SJSA1 (cell line): ENCODE data around the gene DTNA. TPM values are rescaled to one million over a fixed set of nuclear protein-coding genes. Genes with fewer than 3 reads are reported as not detected.

Experiments
- DNase-seq, 2 experiments: peaks; one replicate each; pipeline ENCODE4 v3.0.0-alpha.2; 2015 to 2020; ENCODE audit warnings: low spot score in 2 of 2, low read depth in 1 of 2
- H3K27ac ChIP-seq: fragments of 250-450 bp; sonication (Bioruptor Pico); 2 replicates; pipeline ENCODE4 v1.5.1; 2020; ENCODE audit warnings: mild to moderate bottlenecking, moderate library complexity
- H3K27me3 ChIP-seq: fragments of 250-450 bp; sonication (Bioruptor Pico); replicated peaks from 2 replicates; pipeline ENCODE4 v1.5.1; 2020; ENCODE audit warnings: mild to moderate bottlenecking, moderate library complexity
- H3K36me3 ChIP-seq: fragments of 250-450 bp; sonication (Bioruptor Pico); 2 replicates; pipeline ENCODE4 v1.5.1; 2020; ENCODE audit warnings: mild to moderate bottlenecking
- H3K4me1 ChIP-seq: fragments of 250-450 bp; sonication (Bioruptor Pico); replicated peaks from 2 replicates; pipeline ENCODE4 v1.6.1; 2021; ENCODE audit warnings: mild to moderate bottlenecking
- H3K4me3 ChIP-seq: fragments of 250-450 bp; sonication (Bioruptor Pico); 2 replicates; pipeline ENCODE4 v1.5.1; 2020; ENCODE audit warnings: mild to moderate bottlenecking
- H3K9me3 ChIP-seq: fragments of 250-450 bp; sonication (Bioruptor Pico); replicated peaks from 2 replicates; pipeline ENCODE4 v1.5.1; 2020; ENCODE audit warnings: mild to moderate bottlenecking
- total RNA-seq: library from RNA; depleted of rRNA; stranded (reverse); fragments of >200 nt; shearing (Covaris generic); gene quantifications from 2 replicates; pipeline ENCODE4 v1.2.3, GENCODE V29; 2014

The DTNA gene
- total RNA-seq, 1 experiment from 2014 or later = 5.8 TPM

DNA sequence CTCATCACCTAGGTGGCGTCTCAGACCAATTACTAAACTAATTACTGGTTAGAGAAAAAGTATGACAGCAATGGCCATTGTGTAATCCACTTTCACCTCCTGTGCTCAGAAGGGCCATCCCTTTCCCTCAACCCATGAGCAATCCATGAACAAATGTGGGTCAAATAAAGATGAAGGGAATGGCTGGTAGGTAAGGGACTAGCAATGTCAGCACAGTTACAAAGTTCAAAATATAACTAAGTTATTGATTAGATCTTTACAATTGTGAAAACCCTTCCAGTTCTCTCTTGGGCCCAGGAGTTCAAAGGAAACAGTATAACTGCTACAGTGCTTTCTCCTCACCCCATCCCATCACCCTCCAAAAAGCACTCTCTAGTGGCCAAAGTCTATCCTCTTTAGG is 98.3 kb downstream of the DTNA start:
- DNase-seq = no peak
- Histone ChIP-seq H3K4me1 (no peaks in the 10 kb centered on the region), H3K27me3 (no peaks in the 10 kb centered on the region), H3K36me3 (no peaks in the 10 kb centered on the region), H3K9me3 (no peaks in the 10 kb centered on the region), H3K4me3 (no peak overlapping the region), H3K27ac (no peak overlapping the region)

GRCh38 chr18:34809451-34810072 is 99.5 kb downstream of the DTNA start:
- H3K36me3 ChIP-seq = no peaks in the 10 kb centered on the region
- H3K27ac ChIP-seq = no peak overlapping the region
- H3K4me1 ChIP-seq = no peaks in the 10 kb centered on the region
- H3K9me3 ChIP-seq = no peaks in the 10 kb centered on the region
- DNase-seq = peak; percentile 11 to 52
- H3K4me3 ChIP-seq = no peak overlapping the region
- no peaks in the 10 kb centered on the region for H3K27me3 ChIP-seq

DNA sequence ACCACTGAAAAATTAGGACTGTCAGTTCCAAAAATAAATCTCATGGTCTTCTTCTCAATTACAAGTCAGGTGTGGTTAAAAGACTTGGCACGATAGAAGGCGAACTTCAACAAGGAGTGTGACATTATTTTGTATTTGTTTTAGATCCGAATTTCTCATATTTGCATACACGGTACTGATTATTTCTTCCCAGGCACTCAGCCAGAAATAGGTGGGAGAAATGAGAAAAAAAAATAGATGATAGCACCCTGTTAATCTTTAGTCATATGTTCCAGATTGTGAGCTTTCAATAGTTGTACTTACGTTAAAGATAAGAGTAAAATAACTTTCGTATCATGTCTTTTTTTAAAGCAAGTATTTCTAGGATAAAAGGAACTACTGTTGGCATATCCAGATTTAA is 106.1 kb downstream of the DTNA start:
- Histone ChIP-seq H3K27me3 (no peaks in the 10 kb centered on the region; the same call in 1 of the 2 replicates), H3K4me3 (no peak overlapping the region), H3K27ac (no peak overlapping the region), H3K4me1 (no peaks in the 10 kb centered on the region), H3K36me3 (no peaks in the 10 kb centered on the region), H3K9me3 (no peaks in the 10 kb centered on the region)
- DNase-seq = no peak

GRCh38 chr18:34817636-34818035 is 107.5 kb downstream of the DTNA start:
- Histone ChIP-seq H3K27ac (no peak overlapping the region), H3K4me1 (no peaks in the 10 kb centered on the region), H3K27me3 (no peaks in the 10 kb centered on the region; the same call in 1 of the 2 replicates), H3K9me3 (no peaks in the 10 kb centered on the region), H3K36me3 (no peaks in the 10 kb centered on the region), H3K4me3 (no peak overlapping the region)
- no peak for DNase-seq

GRCh38 chr18:34818064-34818463 is 108.0 kb downstream of the DTNA start:
- H3K27me3 ChIP-seq = no peaks in the 10 kb centered on the region; the same call in 1 of the 2 replicates
- H3K36me3 ChIP-seq = no peaks in the 10 kb centered on the region
- no peak overlapping the region for H3K4me3 ChIP-seq
- no peak for DNase-seq
- H3K27ac ChIP-seq = no peak overlapping the region
- H3K4me1 ChIP-seq = no peaks in the 10 kb centered on the region
- no peaks in the 10 kb centered on the region for H3K9me3 ChIP-seq

DNA sequence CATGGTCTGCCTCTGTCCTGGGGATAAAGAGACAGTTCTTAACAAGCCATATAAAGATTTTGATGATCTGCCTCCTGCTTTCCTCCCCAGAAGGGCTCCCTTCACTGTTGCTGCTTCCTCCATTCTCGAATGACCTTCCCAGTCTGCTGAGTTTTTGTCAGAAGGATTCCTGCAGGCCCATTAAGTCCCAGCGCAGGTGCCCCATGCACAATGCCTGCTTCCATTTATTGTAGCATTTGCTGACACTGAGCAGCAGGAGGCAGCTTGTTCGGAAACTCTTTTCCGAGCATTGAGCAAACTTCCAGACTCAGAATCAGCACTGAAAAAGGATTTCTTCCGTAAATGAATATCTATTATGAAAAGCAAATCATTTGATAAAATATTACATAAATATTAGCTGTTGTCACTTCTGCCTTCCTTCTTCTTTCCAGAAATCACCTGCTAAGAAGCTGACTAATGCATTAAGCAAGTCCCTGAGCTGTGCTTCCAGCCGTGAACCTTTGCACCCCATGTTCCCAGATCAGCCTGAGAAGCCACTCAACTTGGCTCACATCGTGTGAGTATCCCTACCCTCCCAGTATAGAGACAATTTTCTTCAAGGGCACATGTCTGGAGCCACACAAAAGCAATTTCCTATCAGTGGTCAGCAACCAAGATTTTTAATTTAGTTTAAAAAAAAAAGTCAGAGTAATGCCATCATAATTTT is 110.4 kb downstream of the DTNA start:
- Histone ChIP-seq H3K27ac (no peak overlapping the region), H3K9me3 (no peaks in the 10 kb centered on the region), H3K27me3 (no peaks in the 10 kb centered on the region; the same call in 1 of the 2 replicates), H3K36me3 (no peaks in the 10 kb centered on the region), H3K4me3 (no peak overlapping the region), H3K4me1 (no peaks in the 10 kb centered on the region)
- DNase-seq = no peak

DNA sequence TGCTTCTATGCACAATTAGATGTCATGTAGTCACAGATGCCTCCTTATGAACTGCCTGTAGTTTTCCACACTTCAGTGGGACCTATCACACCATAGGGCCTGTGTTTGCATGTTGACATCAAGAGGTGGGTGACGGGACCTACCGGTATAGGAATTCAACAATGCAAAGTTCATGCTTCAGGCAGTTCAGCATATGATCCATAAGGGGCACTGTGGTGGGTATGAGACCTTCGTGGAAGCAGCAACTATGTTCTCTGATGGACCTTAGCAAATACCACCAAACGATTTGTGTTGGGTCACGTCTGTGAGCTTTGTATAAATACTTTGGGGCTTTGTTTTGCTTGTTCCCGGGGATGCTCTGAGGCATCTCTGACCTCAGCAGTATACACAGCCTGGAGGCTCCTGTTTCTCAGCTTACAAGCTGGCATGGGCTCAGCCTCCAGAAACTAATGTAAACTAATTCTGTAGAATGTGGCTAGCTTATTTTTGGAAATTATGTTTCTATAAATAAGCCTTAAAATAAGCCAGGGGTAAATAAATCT is 111.6 kb downstream of the DTNA start:
- Histone ChIP-seq H3K4me3 (no peak overlapping the region), H3K36me3 (no peaks in the 10 kb centered on the region), H3K9me3 (no peaks in the 10 kb centered on the region), H3K27me3 (no peaks in the 10 kb centered on the region), H3K4me1 (no peaks in the 10 kb centered on the region), H3K27ac (no peak overlapping the region)
- DNase-seq = no peak

- no peaks in the 10 kb centered on the region for H3K27me3 ChIP-seq
- no peak for DNase-seq
- H3K36me3 ChIP-seq = no peaks in the 10 kb centered on the region
- no peak overlapping the region for H3K27ac ChIP-seq
- no peaks in the 10 kb centered on the region for H3K4me1 ChIP-seq
- no peak overlapping the region for H3K4me3 ChIP-seq
- H3K9me3 ChIP-seq = no peaks in the 10 kb centered on the region; the same call in 1 of the 2 replicates
Measured at GRCh38 chr18:34828093-34828492, 118.0 kb downstream of the DTNA start.

GRCh38 chr18:34834897-34835296 is 124.8 kb downstream of the DTNA start:
- no peak overlapping the region for H3K27ac ChIP-seq
- no peaks in the 10 kb centered on the region for H3K9me3 ChIP-seq
- H3K36me3 ChIP-seq = no peaks in the 10 kb centered on the region
- no peaks in the 10 kb centered on the region for H3K4me1 ChIP-seq
- no peak overlapping the region for H3K4me3 ChIP-seq
- H3K27me3 ChIP-seq = no peaks in the 10 kb centered on the region
- DNase-seq = no peak

- H3K36me3 ChIP-seq = no peaks in the 10 kb centered on the region
- no peak overlapping the region for H3K27ac ChIP-seq
- no peaks in the 10 kb centered on the region for H3K4me1 ChIP-seq
Measured at GRCh38 chr18:34835466-34835865, 125.4 kb downstream of the DTNA start.

DNA sequence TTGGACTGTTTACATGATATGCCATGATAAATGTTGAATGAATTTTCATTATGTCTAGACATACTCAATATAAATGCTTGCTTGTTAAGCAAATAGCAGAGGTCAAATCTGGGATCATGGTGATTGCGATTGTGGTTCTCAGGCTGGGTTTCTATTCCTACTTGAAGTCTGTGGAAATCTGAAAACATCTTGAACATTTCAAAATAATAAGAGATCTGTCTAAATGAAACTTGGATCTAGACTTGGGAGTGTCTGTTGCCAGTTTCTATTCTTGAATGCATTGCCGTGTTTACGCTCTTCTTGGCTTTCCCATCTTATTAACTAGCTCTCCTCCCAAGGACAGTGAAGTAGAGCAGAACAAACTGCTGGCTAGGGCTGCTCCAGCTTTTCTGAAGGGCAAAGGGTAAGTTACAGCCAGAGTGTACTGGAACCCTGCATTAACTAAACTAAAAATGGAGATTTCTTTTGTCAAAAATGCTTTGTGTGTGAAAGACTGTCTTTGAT is 127.7 kb downstream of the DTNA start:
- Histone ChIP-seq H3K27ac (no peak overlapping the region), H3K36me3 (no peaks in the 10 kb centered on the region), H3K4me1 (no peaks in the 10 kb centered on the region), H3K27me3 (no peaks in the 10 kb centered on the region), H3K9me3 (no peaks in the 10 kb centered on the region), H3K4me3 (no peak overlapping the region)
- DNase-seq = no peak

More at GRCh38 chr18:34835466-34835865, 125.4 kb downstream of the DTNA start:
- Histone ChIP-seq H3K27me3 (no peaks in the 10 kb centered on the region), H3K9me3 (no peaks in the 10 kb centered on the region), H3K4me3 (no peak overlapping the region)
- DNase-seq = no peak

- Histone ChIP-seq H3K4me1 (no peaks in the 10 kb centered on the region), H3K27me3 (no peaks in the 10 kb centered on the region), H3K27ac (no peak overlapping the region), H3K4me3 (no peak overlapping the region), H3K36me3 (no peaks in the 10 kb centered on the region), H3K9me3 (no peaks in the 10 kb centered on the region)
- no peak for DNase-seq
Measured at GRCh38 chr18:34838669-34839068, 128.6 kb downstream of the DTNA start.

- no peak for DNase-seq
- Histone ChIP-seq H3K9me3 (no peaks in the 10 kb centered on the region), H3K4me3 (no peak overlapping the region), H3K27ac (no peak overlapping the region), H3K4me1 (no peaks in the 10 kb centered on the region), H3K36me3 (no peaks in the 10 kb centered on the region), H3K27me3 (no peaks in the 10 kb centered on the region)
Measured at GRCh38 chr18:34840256-34840826, 130.2 kb downstream of the DTNA start.

DNA sequence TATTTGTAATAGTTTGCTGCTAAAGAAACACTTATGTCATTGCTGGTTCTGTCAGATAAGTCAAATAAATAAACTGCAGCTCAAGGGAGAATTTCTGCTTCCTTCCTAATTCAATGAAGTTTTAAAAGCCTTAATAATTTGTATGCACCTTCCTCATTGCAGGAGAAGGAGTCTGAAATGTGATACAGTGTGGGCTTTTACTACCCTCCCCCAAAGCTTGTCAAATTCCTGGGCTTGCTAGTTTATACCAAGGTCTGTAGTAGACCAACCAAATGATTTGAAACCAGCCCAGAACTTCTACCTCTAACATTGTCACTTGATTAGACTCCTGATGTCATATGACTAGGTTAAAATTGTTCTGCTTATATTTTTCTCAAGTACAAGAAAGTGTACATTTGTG is 131.8 kb downstream of the DTNA start:
- Histone ChIP-seq H3K27me3 (no peaks in the 10 kb centered on the region), H3K27ac (no peak overlapping the region), H3K4me3 (no peak overlapping the region), H3K4me1 (no peaks in the 10 kb centered on the region), H3K9me3 (no peaks in the 10 kb centered on the region), H3K36me3 (no peaks in the 10 kb centered on the region)
- no peak for DNase-seq
